Measurements from ENCODE around the gene COL4A6.
A peak's percentile ranks its signal among the peaks of the same experiment; 100 is the strongest.

COL4A6 gene

GRCh38 chrX:108177351-108178142 is 260.7 kb downstream of the COL4A6 start:
- no peaks in the 10 kb centered on the region for H3K9me3 ChIP-seq (ENCODE audit: control insufficient read depth, insufficient read depth, low read depth, low read length)
- H3K4me1 ChIP-seq (ENCODE audit: control insufficient read depth, insufficient read depth, low read length): peaks cover 19% of the 10 kb centered on the region
- H3K27ac ChIP-seq (ENCODE audit: low read depth, low read length): no peak overlapping the region
- peaks cover 3% of the 10 kb centered on the region; the same call in 1 of the 2 replicates for H3K36me3 ChIP-seq (ENCODE audit: control insufficient read depth, insufficient read depth, low read length)
- peaks cover 6% of the 10 kb centered on the region; the same call in 1 of the 2 replicates for H3K27me3 ChIP-seq (ENCODE audit: control insufficient read depth, insufficient read depth, low read length)
- no peak overlapping the region for H3K4me3 ChIP-seq (ENCODE audit: low read depth, low read length)
- H3K9ac ChIP-seq (ENCODE audit: low read length): no peak overlapping the region

- peaks cover 17% of the 10 kb centered on the region; the same call in 1 of the 2 replicates for H3K36me3 ChIP-seq (ENCODE audit: control insufficient read depth, insufficient read depth, low read length)
- no peaks in the 10 kb centered on the region for H3K9me3 ChIP-seq (ENCODE audit: control insufficient read depth, insufficient read depth, low read depth, low read length)
- H3K4me1 ChIP-seq (ENCODE audit: control insufficient read depth, insufficient read depth, low read length): peaks cover 19% of the 10 kb centered on the region
- no peak overlapping the region for H3K4me3 ChIP-seq (ENCODE audit: low read depth, low read length)
- no peak overlapping the region for H3K9ac ChIP-seq (ENCODE audit: low read length)
- no peak overlapping the region for H3K27ac ChIP-seq (ENCODE audit: low read depth, low read length)
- no peaks in the 10 kb centered on the region; the same call in 1 of the 2 replicates for H3K27me3 ChIP-seq (ENCODE audit: control insufficient read depth, insufficient read depth, low read length)
Observed at GRCh38 chrX:108173874-108174273, 264.3 kb downstream of the COL4A6 start.

GRCh38 chrX:108171671-108172070 is 266.6 kb downstream of the COL4A6 start:
- Histone ChIP-seq H3K36me3 (ENCODE audit: control insufficient read depth, insufficient read depth, low read length) (peaks cover 14% of the 10 kb centered on the region; the same call in 1 of the 2 replicates), H3K9ac (ENCODE audit: low read length) (no peak overlapping the region), H3K4me3 (ENCODE audit: low read depth, low read length) (no peak overlapping the region), H3K27ac (ENCODE audit: low read depth, low read length) (no peak overlapping the region), H3K4me1 (ENCODE audit: control insufficient read depth, insufficient read depth, low read length) (peaks cover 2% of the 10 kb centered on the region), H3K9me3 (ENCODE audit: control insufficient read depth, insufficient read depth, low read depth, low read length) (no peaks in the 10 kb centered on the region), H3K27me3 (ENCODE audit: control insufficient read depth, insufficient read depth, low read length) (no peaks in the 10 kb centered on the region; the same call in 1 of the 2 replicates)

GRCh38 chrX:108169768-108170167 is 268.5 kb downstream of the COL4A6 start:
- peaks cover 14% of the 10 kb centered on the region; the same call in 1 of the 2 replicates for H3K36me3 ChIP-seq (ENCODE audit: control insufficient read depth, insufficient read depth, low read length)
- no peak overlapping the region for H3K4me3 ChIP-seq (ENCODE audit: low read depth, low read length)
- H3K9me3 ChIP-seq (ENCODE audit: control insufficient read depth, insufficient read depth, low read depth, low read length): no peaks in the 10 kb centered on the region
- no peak overlapping the region for H3K9ac ChIP-seq (ENCODE audit: low read length)
- no peak overlapping the region for H3K27ac ChIP-seq (ENCODE audit: low read depth, low read length)
- no peaks in the 10 kb centered on the region; the same call in 1 of the 2 replicates for H3K27me3 ChIP-seq (ENCODE audit: control insufficient read depth, insufficient read depth, low read length)
- peaks cover 2% of the 10 kb centered on the region; the same call in 1 of the 2 replicates for H3K4me1 ChIP-seq (ENCODE audit: control insufficient read depth, insufficient read depth, low read length)

GRCh38 chrX:108168961-108169740 is 269.1 kb downstream of the COL4A6 start:
- Histone ChIP-seq H3K4me3 (ENCODE audit: low read depth, low read length) (no peak overlapping the region), H3K4me1 (ENCODE audit: control insufficient read depth, insufficient read depth, low read length) (peaks cover 2% of the 10 kb centered on the region; the same call in 1 of the 2 replicates), H3K9me3 (ENCODE audit: control insufficient read depth, insufficient read depth, low read depth, low read length) (no peaks in the 10 kb centered on the region), H3K27me3 (ENCODE audit: control insufficient read depth, insufficient read depth, low read length) (no peaks in the 10 kb centered on the region; the same call in 1 of the 2 replicates), H3K27ac (ENCODE audit: low read depth, low read length) (no peak overlapping the region), H3K9ac (ENCODE audit: low read length) (no peak overlapping the region), H3K36me3 (ENCODE audit: control insufficient read depth, insufficient read depth, low read length) (peaks cover 14% of the 10 kb centered on the region; the same call in 1 of the 2 replicates)

- peaks cover 14% of the 10 kb centered on the region; the same call in 1 of the 2 replicates for H3K36me3 ChIP-seq (ENCODE audit: control insufficient read depth, insufficient read depth, low read length)
- no peak overlapping the region for H3K9ac ChIP-seq (ENCODE audit: low read length)
- no peak overlapping the region for H3K4me3 ChIP-seq (ENCODE audit: low read depth, low read length)
- H3K4me1 ChIP-seq (ENCODE audit: control insufficient read depth, insufficient read depth, low read length): peaks cover 2% of the 10 kb centered on the region; the same call in 1 of the 2 replicates
- no peaks in the 10 kb centered on the region for H3K9me3 ChIP-seq (ENCODE audit: control insufficient read depth, insufficient read depth, low read depth, low read length)
- no peak overlapping the region for H3K27ac ChIP-seq (ENCODE audit: low read depth, low read length)
- H3K27me3 ChIP-seq (ENCODE audit: control insufficient read depth, insufficient read depth, low read length): peaks cover 4% of the 10 kb centered on the region; the same call in 1 of the 2 replicates
Observed at GRCh38 chrX:108167211-108167872, 270.9 kb downstream of the COL4A6 start.

GRCh38 chrX:108165383-108166111 is 272.7 kb downstream of the COL4A6 start:
- no peak overlapping the region for H3K4me3 ChIP-seq (ENCODE audit: low read depth, low read length)
- H3K4me1 ChIP-seq (ENCODE audit: control insufficient read depth, insufficient read depth, low read length): peaks cover 2% of the 10 kb centered on the region; the same call in 1 of the 2 replicates
- peaks cover 8% of the 10 kb centered on the region; the same call in 1 of the 2 replicates for H3K36me3 ChIP-seq (ENCODE audit: control insufficient read depth, insufficient read depth, low read length)
- H3K27me3 ChIP-seq (ENCODE audit: control insufficient read depth, insufficient read depth, low read length): peaks cover 5% of the 10 kb centered on the region; the same call in 1 of the 2 replicates
- no peak overlapping the region for H3K9ac ChIP-seq (ENCODE audit: low read length)
- H3K9me3 ChIP-seq (ENCODE audit: control insufficient read depth, insufficient read depth, low read depth, low read length): no peaks in the 10 kb centered on the region
- H3K27ac ChIP-seq (ENCODE audit: low read depth, low read length): peak overlapping the region; percentile 19; the same call in 1 of the 2 replicates

- H3K27me3 ChIP-seq (ENCODE audit: control insufficient read depth, insufficient read depth, low read length): peaks cover 5% of the 10 kb centered on the region; the same call in 1 of the 2 replicates
- H3K36me3 ChIP-seq (ENCODE audit: control insufficient read depth, insufficient read depth, low read length): no peaks in the 10 kb centered on the region
- no peak overlapping the region for H3K9ac ChIP-seq (ENCODE audit: low read length)
- H3K27ac ChIP-seq (ENCODE audit: low read depth, low read length): no peak overlapping the region
- no peaks in the 10 kb centered on the region for H3K9me3 ChIP-seq (ENCODE audit: control insufficient read depth, insufficient read depth, low read depth, low read length)
- H3K4me3 ChIP-seq (ENCODE audit: low read depth, low read length): no peak overlapping the region
- H3K4me1 ChIP-seq (ENCODE audit: control insufficient read depth, insufficient read depth, low read length): peaks cover 2% of the 10 kb centered on the region; the same call in 1 of the 2 replicates
Observed at GRCh38 chrX:108163333-108164082, 274.7 kb downstream of the COL4A6 start.

GRCh38 chrX:108162265-108162664 is 276.0 kb downstream of the COL4A6 start:
- H3K9me3 ChIP-seq (ENCODE audit: control insufficient read depth, insufficient read depth, low read depth, low read length): no peaks in the 10 kb centered on the region

More at GRCh38 chrX:108162265-108162664, 276.0 kb downstream of the COL4A6 start:
- peaks cover 2% of the 10 kb centered on the region; the same call in 1 of the 2 replicates for H3K4me1 ChIP-seq (ENCODE audit: control insufficient read depth, insufficient read depth, low read length)
- no peak overlapping the region for H3K27ac ChIP-seq (ENCODE audit: low read depth, low read length)
- no peak overlapping the region for H3K4me3 ChIP-seq (ENCODE audit: low read depth, low read length)
- no peaks in the 10 kb centered on the region for H3K36me3 ChIP-seq (ENCODE audit: control insufficient read depth, insufficient read depth, low read length)
- H3K9ac ChIP-seq (ENCODE audit: low read length): no peak overlapping the region
- H3K27me3 ChIP-seq (ENCODE audit: control insufficient read depth, insufficient read depth, low read length): peaks cover 12% of the 10 kb centered on the region; the same call in 1 of the 2 replicates

All from HUES6 (cell line).